ENCODE measurements around the gene CDNF. TPM values are rescaled to one million over a fixed set of nuclear protein-coding genes. Genes with fewer than 3 reads are reported as not detected.
"Not testable (repeated sequence)": the region's sequence is repeated elsewhere in the genome, so short reads cannot be mapped to it uniquely, and the experiment has no call there.

The CDNF gene
- total RNA-seq: 0.55 TPM in 1 of 2 replicates, not detected in the other

DNA sequence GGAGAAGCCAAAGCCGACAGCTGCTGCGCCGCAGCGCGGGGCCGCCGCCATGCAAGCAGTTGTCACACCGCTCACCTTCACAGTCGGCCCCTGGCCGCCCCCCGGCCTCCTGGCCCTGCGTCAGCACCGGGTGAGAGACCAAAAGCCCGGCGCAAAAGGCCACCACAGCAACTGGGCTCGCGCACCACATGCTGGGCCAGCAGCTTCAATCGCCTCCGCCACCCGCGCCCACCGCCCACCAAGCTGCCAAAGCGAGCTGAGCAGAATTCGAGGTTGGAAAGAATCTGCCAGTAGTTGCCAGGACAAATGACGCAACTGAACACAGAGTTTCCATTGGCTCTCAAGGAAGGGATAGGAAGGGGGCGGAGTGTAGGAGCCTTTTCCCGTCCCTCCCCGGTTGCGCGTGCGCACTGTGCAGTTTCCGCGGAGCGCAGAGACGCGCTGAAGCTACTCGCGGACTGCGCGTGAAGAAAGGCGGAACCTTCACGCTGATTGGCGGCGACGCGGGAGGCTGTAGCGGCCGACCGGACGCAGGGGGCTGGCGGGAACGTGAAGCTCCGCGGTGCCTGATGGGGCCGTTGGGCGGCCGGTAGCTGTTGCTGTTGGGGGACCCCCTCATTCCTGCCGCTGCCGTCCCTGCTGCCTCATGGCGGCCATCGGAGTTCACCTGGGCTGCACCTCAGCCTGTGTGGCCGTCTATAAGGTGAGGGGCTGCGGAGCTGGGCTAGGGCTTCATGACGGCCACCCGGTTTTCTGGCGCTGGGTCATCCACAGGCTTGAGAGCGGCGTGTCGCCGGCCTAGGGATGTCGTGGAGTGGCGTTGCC, at the start of gene CDNF, which contains the start of the genes HSPA14 and MSANTD7:
Gene CDNF (minus strand): TSS at position 281 of the 825 bp plus-strand sequence. CDS start 91 bp downstream, at position 190.
Gene HSPA14 (plus strand): TSS at position 550 of the 825 bp plus-strand sequence. CDS start 97 bp downstream, at position 647.
Gene MSANTD7 (plus strand): TSS at position 550 of the 825 bp plus-strand sequence. CDS start 3,979 bp downstream, outside the sequence.
- DNase-seq (ENCODE audit: low read depth): peak; percentile 98

GRCh38 chr10:14884082-14884481, 46.2 kb upstream of the CDNF start:
- DNase-seq (ENCODE audit: low read depth): no peak

DNA sequence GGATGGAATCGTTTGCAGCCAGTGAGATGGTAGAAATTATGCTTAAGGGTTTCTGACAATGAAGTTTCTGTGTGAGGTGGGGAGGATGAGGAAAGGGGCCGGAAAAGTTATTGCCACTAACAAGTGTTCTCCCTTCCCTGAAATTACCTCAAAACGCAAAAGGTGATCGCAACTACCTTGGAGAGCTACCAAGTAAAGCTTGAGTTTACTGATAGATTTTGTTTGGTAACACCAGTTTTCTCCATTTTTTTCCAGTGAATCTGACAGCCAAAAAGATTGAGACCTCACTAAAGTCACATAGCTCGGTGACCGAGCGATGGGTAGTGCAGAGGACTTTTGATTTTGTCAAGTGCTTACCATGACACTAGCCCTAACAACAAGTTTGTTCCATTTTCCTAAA, 42.4 kb upstream of the CDNF start:
- peak; percentile 24 for DNase-seq (ENCODE audit: low read depth)

DNA sequence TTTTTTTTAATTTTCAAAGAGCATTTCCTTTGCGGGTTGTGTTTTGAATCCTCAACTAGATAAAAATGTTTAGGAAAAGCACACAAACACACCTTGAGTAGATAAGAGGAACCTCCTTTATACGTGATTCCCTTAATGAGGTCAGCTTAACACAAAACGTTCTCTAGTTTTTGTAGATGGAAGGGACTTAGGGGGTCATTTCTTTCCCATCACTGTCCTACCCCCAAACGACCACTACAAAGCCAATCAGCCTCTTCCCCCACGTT, 42.0 kb upstream of the CDNF start:
- no peak for DNase-seq (ENCODE audit: low read depth)

DNA sequence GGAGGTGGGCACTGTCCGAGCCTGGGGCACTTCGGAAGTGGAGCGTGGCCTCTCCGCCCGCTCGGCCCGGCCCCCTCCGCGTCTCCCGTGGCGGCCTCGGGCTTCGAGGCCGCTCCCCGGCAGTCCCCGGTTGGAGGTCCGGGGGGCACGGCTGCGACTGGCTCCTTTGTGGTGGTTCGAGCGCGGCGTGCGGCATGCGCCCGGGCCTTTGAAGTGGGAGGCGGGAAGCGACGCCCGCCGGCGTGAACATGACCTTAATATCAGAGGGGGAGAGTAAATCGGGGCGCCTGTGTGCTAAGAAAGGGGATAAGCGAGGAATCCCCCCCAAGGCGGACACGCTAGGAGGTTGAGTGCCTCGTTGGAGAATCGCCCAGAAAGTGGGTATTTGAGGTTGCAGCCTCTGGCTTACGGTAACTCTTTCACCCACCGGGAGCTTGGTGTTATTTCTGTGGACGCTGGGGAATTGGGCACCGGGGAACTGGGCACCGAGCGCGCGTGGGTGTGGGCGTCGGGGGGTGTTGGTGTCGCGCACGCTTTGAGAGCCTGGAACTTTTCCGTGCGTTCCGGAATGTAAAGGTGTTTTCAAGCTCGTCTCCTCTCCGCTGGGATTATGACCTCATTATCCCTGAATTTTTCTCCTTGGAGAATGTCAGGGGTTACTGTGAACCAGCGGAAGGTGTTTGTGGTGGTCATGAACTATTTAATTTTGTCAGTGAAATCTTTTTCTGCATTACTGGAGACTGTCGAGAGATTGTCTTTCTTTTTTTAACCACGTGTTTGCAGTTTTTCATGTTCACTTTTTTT, 41.5 kb upstream of the CDNF start:
- peak; percentile 14 for DNase-seq (ENCODE audit: low read depth)

- peak; percentile 78 for DNase-seq (ENCODE audit: low read depth)
Observed at GRCh38 chr10:14878266-14879123, 40.7 kb upstream of the CDNF start, which contains the start of gene SUV39H2. TSS of gene SUV39H2 (plus strand) at chr10:14878866. CDS start at chr10:14878889, 23 bp downstream.

DNA sequence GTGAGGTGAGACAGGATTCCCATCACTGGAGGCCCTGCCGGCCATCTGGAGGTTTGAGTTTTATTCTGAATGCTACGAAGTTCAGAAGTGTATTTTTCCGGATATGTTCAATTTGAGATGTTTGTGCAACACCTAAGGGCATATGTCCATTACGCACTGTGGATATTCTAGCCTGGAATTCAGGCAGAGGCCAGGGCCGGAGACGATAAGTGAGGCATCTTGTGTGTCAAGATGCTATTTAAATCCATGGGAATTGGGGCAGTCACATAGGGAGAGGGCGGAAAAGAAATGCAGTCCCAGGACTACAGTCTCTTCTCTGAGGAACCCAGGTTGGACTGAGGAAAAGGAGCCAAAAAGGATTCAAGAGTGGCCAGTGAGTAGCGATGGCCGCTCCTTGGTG, 38.9 kb upstream of the CDNF start:
- DNase-seq (ENCODE audit: low read depth): no peak

DNA sequence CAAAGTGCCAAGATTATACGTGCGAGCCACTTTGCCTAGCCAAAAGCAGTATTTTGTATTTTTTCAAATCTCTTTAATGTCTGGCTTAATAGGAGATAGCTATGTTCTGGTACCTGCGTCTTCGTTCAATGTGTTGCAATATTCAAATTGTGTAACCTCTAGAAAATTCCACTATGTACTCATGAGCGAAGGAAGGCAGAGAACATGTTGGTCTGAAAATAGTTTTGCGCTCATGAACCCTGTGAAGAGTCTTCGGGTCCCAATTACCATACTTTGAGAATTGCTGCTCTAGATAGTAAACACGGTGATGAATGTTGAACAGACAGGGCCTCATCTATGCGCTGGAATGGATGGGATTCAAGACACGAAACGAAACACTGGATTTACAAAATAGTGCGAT, 38.1 kb upstream of the CDNF start:
- DNase-seq (ENCODE audit: low read depth): no peak

DNA sequence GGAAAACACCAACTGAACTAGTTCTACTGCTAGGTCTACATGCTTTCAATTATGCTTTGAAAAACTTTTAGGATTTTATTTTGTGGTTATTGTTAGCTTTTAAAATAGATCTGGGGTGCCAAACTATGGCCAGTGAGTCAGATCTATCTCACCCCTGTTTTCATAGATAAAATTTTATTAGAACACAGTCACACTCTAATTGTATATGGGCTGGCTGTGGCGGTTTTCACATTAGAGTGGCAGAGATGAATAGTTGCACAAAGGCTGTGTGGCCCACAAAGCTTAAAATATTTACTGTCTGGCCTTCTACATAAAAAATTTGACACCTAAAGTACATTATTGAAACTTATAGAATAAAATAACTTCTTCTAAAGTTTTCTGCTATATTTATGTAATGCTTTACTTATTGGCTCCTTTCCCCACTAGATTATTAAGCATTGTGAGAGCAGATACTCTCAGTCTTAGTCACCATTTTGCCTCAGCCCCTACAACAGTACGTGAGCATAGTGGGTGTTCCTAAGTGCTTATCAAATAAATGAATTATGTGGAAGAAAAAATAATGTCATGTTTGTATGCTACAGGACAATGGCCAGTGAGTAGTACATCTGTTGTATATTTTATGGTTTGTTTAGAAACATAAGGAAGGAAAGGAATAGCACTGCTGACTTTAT, 35.4 kb upstream of the CDNF start:
- DNase-seq (ENCODE audit: low read depth): no peak

GRCh38 chr10:14864871-14865270, 27.0 kb upstream of the CDNF start:
- DNase-seq (ENCODE audit: low read depth): not testable (repeated sequence)

GRCh38 chr10:14864466-14864865, 26.6 kb upstream of the CDNF start:
- DNase-seq (ENCODE audit: low read depth): not testable (repeated sequence)

- DNase-seq (ENCODE audit: low read depth): no peak
Observed at GRCh38 chr10:14860791-14861190, 23.0 kb upstream of the CDNF start.

DNA sequence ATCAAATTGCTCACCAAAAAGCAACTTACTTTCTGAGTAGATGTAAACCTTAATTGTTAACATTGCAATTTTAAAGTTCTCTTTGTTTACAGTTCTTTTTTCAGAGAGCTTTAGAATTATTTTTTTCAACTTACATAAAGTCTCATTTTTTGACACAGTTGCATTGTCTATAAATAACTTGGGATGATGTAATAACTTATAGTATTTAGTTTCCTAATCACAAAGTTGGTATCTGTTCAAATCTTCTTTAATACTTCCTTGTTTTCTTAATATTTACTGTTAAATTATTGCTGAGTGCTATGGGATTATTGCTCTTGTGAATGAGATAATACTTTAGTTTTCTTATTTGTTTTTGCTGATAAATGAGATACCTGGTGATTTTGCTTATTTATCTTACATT, 21.9 kb upstream of the CDNF start:
- DNase-seq (ENCODE audit: low read depth): no peak

- no peak for DNase-seq (ENCODE audit: low read depth)
Observed at GRCh38 chr10:14859043-14859442, 21.2 kb upstream of the CDNF start.

DNA sequence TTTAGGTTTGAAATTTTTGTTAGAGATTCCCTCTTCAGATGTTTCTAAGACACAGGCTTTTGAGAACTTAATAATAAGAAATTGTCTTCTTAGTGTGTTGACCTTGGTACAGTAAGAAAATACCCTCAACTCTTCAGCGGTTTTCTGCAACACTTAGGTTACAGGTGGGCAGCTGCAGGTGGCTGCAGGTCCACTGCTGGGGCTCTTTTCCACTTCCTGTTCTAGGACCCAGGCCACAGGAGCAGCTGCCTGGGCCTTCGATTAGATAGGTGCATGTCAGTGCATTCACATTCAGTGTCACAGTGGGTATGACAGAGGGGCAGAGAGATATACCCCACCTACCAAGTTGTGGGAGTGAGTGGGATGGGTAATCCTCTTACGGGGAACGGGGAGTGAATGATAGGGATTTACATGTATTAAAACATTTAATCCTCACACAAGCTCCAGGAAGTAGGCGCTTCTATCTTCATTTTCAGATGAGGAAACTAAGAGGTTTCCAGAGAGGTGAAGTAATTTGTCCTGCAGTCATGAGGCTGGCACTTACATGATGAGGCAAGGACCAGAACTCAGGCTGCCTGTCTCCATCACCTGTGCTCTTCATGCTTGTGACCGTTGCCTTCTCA, 20.6 kb upstream of the CDNF start:
- DNase-seq (ENCODE audit: low read depth): no peak

- no peak for DNase-seq (ENCODE audit: low read depth)
Observed at GRCh38 chr10:14855453-14855852, 17.6 kb upstream of the CDNF start.

DNA sequence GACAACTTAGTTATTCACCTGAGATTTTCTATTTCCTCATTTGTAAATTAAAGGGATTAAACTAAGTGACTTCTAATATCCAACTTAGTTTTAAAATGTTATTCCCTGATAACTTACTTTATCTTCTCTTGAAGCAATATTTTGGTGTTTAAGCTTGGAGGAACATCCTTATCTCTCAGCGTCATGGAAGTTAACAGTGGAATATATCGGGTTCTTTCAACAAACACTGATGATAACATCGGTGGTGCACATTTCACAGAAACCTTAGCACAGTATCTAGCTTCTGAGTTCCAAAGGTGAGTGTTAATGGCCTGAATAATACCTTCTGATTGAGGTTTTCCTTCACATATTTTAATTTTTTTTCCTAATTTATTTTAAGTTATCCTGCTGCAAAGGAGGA, 14.4 kb upstream of the CDNF start:
- no peak for DNase-seq (ENCODE audit: low read depth)

DNA sequence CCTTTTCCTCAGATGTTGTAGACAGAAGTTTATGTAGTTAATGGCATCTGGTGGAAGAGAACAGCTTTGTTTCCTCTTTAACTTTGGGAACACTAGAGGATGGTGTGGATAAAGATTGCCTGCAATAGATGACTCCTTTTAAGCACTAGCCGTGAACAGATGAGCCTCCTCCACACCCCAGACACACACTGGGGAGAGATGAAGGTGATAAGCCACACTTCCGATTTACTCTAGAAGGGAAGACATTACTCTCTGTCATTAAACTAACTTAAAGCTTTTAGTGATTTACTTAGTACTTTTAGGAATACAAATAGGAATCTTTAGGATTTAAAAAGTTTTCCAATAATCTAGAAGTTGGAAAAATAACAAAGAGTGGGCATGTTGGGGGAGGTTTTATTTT, 7.1 kb upstream of the CDNF start:
- no peak for DNase-seq (ENCODE audit: low read depth)

- DNase-seq (ENCODE audit: low read depth): no peak
Observed at GRCh38 chr10:14843327-14843988, 5.6 kb upstream of the CDNF start.

- DNase-seq (ENCODE audit: low read depth): no peak
Observed at GRCh38 chr10:14840178-14840577, 2.3 kb upstream of the CDNF start.

Measured in renal cortical epithelial cell (primary cell).